ENCODE measurements around the gene HSFX1.
"Not testable (repeated sequence)": the region's sequence is repeated elsewhere in the genome, so short reads cannot be mapped to it uniquely, and the experiment has no call there.

The HSFX1 gene, protein sequence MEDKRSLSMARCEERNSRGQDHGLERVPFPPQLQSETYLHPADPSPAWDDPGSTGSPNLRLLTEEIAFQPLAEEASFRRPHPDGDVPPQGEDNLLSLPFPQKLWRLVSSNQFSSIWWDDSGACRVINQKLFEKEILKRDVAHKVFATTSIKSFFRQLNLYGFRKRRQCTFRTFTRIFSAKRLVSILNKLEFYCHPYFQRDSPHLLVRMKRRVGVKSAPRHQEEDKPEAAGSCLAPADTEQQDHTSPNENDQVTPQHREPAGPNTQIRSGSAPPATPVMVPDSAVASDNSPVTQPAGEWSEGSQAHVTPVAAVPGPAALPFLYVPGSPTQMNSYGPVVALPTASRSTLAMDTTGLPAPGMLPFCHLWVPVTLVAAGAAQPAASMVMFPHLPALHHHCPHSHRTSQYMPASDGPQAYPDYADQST

DNA sequence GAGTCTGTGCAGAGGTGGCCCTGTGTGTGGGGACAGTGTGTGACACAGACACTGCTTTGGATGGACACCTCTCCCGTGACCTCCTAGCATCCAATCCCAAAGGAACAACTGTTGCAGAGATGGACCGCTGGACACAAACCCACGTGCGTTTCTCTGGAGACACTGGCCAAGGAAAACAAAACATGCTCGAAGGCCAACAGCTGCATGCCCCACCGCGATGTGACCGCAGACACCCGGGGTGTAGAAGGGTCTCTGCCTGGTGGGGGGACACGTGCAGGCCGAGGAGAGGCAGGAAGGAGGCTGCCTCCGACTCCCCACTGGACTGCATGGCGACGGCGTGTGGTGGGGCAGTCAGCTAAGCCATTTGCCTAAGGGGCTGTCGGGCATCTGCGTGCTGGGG, at the start of gene HSFX1:
Gene HSFX1 (plus strand): TSS at position 301 of the 400 bp plus-strand sequence. CDS start 614 bp downstream, outside the sequence.
- not testable (repeated sequence) for DNase-seq

DNA sequence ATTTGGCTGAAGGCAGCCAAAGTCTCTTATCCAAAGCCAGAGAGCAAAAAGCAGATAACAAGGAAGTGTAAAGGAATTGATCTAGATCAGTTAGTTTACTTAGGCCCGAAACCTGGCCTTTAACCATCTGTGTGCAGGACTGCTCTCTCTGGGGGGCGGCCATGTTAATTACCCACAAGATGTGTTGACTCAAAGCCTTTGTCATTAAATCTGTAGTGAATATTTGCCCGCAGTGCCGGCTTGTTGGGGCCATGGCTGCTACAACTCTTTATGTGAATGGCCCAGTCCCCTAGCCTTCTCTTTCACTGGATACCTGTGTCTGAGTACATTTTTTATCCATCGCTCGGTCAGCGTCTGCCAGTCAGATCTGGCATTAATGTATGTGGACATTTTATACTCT, 46.6 kb upstream of the HSFX1 start:
- not testable (repeated sequence) for DNase-seq

DNA sequence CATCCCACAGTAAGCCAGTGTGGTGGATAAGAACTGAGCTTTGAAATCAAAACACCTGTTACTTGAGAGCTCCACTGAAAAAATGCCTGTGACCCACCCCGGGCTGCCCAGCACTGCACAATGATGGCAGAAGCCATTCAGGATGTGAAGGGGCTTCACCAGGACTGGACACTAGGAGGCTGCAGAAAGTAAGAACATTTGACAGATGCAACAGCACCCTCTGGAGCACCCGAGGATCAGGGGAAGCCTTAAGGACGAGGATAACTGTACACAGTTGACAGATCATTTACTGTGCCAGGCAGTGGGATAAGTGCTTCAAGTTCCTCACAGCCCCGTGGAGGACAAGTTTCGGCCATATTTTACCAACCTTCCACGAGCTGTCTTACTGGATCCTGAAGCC, 31.6 kb upstream of the HSFX1 start:
- not testable (repeated sequence) for DNase-seq

DNA sequence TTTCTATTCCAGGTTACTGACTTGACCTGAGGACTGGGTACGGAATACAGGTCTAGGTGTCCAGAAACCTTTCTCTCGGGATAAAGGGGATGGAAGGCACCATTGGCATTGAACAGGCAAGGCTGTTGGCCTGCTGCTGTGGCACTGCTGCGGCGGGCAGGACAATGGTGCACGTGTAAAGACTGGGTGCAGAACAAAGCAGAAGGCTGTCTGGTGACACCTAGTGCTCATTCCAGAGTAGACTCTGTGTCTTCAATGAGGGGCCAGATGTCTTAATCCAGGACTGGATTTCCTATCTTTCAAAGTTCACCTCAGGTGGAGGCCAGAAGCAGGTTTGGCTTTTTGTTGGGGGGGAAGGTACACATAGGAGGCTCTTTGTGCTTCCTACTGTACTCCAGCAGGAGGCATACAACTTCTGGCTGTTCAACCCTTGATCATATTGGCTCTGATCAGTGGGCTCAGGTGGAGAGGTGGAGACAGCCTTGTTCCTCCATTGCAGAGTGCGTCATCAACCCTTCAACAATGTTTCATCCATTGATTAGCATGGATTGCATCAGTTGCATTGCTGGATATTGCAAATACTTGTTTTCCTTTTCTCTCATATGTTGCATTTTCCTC, 27.4 kb upstream of the HSFX1 start:
- not testable (repeated sequence) for DNase-seq

DNA sequence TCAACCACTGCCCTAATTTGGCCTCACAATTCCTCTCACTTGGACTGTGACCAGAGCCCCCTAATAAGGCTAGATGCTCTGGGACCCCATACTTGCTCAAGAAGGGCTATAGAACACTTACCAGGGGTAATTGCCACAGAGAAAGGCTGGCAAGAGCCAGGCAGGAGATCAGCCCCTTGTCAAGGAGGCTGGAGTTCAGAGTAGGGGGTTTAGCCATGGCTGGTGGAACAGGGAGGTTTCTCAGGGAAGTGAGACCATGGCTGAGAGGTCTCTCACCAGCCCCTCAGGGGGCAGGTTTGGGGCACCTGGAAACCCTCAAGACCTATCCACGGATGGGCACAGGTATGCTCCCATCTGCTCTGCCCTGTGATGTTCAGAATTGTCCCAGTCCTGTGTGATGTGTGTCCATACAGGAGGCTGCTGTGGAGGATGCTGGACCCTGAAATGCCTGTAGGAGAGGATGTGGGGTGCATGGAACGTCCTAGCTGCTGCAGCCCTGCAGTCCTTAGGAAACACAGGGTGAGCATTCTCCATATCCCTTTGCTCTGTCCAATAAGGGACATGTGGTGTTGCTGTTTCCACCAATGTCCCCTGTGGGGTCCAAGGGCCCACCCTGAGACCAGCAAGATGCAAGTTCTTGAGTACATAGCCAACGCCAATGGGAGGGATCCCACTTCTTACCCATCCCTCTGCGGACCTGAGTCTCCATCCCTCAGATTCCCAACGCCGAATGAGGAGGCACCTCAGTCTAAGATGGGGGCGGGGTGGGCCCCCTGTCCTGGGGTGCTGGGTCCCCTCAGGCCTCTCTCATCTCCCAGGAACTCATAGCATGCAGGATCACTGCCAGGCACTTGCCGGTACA, 16.4 kb upstream of the HSFX1 start:
- DNase-seq: no peak

DNA sequence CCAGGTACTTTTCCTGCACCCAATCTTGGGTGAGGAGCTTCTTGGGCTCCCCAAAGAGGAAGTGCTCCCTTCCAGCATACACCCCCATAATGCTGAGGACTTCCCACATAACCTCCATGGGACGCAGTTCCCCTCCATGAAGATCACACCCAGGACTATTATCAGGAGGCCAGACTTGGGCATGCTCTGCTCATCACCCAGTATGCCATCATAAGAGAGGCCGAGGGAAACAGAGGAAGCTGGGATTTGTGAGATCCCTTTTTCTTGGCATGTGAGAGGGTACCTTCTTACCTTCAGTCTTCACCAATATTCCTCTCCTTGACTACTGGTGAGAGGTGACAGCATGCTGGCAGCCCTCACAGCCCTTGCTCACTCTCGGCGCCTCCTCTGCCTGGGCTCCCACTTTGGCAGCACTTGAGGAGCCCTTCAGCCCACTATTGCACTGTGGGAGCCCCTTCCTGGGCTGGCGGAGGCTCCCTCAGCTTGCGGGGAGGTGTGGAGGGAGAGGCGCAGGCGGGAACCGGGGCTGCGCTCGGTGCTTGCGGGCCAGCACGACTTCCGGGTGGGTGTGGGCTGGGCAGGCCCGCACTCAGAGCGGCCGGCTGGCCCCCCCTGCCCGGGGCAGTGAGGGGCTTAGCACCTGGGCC, 15.7 kb upstream of the HSFX1 start:
- DNase-seq: no peak

DNA sequence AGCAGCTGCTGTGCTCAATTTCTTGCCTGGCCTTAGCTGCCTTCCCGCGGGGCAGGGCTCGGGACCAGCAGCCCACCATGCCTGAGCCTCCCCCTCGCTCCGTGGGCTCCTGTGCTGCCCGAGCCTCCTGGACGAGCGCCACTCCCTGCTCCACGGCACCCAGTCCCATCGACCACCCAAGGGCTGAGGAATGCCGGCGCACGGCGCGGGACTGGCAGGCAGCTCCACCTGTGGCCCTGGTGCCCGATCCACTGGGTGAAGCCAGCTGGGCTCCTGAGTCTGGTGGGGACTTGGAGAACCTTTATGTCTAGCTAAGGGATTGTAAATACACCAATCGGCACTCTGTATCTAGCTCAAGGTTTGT, 15.2 kb upstream of the HSFX1 start:
- DNase-seq: not testable (repeated sequence)

DNA sequence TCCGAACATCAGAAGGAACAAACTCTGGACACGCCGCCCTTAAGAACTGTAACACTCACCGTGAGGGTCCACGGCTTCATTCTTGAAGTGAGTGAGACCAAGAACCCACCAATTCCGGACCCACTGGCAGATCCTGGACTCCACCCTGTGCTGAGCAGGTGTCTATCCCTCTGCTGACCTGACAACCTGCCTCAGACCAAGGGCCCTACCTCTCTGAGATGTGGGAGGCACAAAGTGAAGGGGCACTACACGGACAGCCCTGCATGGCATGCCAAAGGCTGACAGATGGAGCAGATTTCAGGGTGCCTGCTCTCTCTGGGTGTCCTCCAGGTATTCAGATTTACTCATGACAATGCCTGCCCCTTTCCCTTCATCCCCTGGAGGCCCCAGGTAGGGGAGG, 14.0 kb upstream of the HSFX1 start:
- DNase-seq: no peak

DNA sequence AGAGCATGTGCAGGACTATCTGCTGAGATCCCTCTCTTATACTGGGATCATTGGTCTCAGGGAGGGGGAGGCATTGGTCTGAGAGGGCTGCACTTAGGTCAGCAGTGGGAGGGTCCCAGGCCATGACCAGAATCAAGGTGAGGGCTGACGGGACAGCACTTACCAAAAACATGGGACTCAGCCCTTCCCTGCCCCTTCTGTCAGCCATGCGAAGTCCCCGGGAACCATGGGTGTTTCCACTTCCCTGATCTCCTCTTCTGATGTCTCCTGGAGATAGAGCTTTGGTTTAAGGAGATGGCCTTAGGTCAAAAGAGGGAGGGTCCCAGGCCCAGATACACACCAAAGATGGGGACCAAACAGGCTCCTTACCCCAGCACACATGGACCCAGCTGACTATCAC, 12.9 kb upstream of the HSFX1 start:
- no peak for DNase-seq

DNA sequence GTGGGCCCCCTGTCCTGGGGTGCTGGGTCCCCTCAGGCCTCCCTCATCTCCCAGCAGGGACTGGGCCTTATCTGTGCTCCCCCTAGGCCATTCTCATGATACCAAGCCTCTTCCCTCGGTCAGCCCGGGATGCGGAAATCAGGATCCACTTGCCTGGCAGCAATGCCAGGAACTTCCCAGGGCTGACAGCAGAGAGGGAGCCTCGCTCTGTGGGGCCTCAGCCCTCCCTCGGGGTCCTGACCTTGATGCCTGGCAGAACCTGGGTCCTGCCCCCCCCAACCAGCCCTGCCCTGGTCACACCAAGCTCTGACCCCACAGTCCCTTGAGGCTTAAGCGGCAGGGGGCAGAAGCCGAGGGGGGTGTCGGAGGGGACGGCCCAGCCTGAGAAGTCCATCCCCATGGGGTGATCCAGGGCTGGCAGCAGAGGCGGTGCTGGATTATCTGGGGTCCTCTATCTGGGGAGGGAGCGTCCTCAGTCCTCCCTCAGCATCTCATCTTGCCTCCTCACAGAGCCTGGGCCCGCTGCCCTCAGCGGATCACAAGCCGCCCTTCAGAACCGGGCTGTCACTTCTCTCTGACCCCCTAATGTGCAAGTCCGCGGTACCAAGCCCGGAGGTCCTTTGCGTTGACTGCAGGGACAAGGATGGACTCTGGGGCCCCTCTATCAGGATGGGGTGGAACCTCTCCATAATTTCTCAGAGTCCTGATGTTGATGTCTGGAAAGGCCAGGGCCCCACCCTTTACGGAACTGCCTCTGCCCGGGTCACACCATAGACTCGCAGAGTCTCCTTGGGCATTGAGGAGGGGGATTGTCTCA, 11.8 kb upstream of the HSFX1 start:
- DNase-seq: not testable (repeated sequence)

DNA sequence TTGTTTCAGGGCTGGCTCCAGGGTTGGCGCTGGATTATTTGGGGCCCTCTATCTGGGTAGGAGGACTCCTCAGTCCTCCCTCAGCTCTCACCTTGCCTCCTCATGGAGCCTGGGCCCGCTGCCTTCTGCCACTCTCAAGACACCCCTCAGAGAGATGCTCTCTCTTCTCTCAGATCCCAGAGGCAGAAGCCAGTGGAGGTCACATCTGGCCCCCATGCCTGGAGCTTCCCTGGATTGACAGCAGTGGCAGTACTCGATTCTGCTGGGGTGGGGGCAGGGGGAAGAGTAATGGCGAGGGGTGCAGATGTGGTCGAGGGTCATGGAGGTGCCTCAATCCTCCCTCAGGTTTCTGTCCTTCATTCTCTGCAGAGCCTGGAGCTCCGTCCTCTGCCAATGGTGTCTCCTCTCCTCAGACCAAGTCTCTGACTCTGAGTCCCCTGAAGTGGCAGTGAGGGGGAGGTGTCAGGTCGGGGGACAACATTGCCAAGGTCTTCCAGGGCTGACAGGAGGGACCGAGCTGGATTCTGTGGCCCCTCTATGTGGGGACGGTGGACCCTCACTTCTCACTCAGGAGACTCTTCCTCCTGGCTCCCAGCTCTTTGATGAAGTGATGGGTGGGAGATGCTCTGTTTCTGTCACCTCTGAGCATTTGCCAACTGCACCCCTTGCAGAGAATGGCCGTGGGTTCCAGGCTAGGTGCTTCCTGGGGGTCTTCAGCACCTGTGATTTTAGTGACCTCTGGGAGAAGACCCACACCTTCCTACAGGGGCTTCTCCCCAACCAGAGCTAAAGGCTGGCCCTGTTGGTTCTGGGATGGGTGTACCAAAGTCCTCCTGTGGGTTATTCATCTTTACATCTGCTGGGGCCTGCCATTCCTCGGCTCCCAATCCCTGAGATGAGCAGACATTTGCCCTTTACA, 10.9 kb upstream of the HSFX1 start:
- DNase-seq: no peak

DNA sequence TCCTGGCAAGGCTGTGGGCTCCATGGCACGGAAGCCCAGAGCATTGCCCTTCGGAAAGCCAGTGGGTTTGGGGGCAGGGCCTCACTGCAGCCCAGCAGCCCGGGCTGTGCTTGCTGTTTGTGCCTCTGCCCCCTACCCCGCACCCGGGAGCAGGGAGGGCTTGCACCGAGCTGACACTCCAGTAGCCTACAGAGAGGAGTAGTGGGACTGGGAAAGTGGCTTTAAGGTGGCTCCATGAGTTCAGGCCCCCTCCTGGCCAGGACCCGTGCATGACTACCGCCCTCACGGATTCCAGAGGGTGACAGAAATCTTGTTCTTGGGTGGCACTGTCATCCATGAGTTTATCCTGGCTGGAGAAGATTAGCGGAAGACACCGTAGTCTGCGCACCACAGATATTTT, 3.5 kb upstream of the HSFX1 start:
- DNase-seq: not testable (repeated sequence)

DNA sequence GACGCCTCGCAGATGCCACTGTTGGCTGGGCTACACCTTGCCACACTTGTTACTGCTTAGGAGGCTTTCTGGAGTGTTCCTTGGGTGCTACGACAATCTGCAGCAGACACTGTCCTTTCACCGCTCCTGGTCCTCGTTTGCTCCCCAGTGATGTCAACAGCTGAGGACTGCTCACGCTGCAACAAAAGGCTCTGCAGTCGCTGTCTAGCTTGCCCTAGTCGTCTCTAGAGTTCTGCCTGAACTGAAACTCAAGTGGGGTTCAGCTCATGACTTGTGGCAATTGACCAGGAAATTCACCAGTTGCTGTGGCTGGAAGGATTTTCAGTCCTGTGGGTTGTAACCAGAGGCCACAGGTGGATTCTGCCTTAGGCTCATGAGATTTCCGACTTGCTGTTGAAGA, 842 bp upstream of the HSFX1 start:
- DNase-seq: not testable (repeated sequence)

DNA sequence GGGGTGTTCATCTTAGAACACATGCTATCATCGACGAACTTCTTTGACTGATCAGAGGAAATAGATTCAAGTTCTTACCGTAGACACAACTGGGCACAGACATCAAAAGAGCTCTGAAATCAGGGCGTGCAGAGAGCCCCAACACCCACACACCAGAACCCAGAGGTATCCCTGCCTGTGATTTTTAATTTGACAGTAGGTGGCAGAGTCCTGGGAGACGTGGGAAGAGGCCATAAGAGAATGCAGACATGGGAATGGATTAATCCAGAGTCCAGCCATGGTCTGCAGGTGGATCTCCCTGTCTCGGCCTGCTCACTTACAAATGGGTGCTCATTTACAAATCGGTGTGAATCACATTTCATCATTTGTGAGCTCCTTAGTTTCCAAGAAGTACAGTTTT, 4.1 kb downstream of the HSFX1 start:
- DNase-seq: not testable (repeated sequence)

DNA sequence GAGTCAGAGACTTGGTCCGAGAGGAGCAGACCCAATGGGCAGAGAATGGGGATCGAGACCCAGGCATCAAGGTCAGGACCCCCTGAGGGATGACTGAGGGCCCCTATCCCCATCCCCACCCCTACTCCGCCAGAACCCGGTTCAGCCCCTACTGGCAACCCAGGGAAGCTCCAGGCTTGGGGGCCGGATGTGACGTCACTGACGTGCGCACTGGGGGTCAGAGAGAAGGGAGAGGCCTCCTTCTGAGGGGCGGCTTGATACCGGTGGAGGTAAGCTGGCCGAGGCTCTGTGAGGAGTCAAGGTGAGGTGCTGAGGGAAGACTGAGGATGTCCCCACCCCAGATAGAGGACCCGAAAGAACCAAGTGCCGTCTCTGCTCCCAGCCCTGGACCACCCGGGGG, 7.9 kb downstream of the HSFX1 start, which contains the start of gene MAGEA9:
Gene MAGEA9 (plus strand): TSS at position 204 of the 400 bp plus-strand sequence. CDS start 4,281 bp downstream, outside the sequence.
- DNase-seq: not testable (repeated sequence)

DNA sequence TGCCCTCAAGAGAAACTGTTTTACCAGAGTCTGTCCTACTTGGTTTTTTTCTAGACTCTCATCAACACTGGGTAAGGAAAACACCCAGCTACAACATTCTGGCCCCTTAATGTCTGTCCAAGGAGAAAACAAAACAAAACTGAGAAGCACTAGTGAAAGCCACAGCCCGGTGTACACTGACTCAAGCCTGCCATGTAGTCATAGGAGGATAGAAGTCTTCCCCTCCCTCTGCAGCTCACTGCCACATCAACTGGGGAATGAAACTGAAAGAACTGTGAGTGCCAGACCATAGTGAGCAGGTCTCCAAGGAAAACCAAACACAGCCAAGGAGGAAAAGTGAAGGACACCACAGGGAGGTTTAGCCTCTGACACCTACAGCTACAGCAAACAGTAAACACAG, 21.7 kb downstream of the HSFX1 start:
- DNase-seq: not testable (repeated sequence)

DNA sequence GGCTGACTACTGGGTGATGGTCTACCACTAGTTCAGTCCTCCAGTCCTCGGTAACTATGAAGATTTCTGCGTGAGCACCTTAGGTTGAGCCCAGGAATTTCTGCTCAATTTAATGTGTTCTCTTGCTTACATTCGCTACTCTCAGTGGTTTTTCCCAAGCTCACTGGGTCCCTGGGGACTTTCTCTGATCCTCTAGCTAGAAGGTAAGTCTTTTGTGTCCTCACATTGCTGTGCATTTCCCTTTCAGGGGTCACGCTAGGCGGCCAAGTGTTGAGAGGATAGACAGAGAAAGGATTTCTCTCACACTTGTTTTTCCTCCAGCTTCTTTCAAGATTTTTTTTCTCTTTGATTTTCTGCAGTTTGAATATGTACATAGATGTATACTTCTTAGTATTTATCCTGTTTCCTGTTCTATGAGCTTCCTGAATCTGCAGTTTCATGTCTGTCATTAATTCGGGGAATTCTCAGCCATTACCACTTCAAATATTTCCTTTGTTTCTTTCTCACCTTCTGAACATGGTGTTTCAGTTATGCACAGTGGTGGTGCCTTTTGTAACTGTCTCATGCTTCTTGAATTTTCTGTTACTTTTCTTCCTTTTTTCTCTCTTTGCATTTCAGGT, 25.3 kb downstream of the HSFX1 start:
- no peak for DNase-seq

DNA sequence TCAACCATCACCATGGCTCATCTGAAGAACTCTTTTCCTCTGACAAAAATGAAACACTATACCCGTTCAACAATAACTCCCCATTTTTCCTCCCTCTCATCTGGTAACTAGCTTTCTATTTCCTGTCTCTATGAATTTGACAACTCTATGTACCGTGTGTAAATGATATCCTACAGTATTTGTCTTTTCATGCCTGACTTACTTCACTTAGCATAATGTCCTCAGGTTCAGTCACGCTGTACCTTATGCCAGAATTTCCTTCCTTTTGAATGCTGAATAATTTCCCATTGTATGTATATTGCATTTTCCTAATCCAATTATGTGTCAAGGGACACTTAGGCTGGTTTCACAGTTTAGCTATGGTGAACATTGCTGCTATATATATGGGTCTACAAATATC, 26.1 kb downstream of the HSFX1 start:
- no peak for DNase-seq

DNA sequence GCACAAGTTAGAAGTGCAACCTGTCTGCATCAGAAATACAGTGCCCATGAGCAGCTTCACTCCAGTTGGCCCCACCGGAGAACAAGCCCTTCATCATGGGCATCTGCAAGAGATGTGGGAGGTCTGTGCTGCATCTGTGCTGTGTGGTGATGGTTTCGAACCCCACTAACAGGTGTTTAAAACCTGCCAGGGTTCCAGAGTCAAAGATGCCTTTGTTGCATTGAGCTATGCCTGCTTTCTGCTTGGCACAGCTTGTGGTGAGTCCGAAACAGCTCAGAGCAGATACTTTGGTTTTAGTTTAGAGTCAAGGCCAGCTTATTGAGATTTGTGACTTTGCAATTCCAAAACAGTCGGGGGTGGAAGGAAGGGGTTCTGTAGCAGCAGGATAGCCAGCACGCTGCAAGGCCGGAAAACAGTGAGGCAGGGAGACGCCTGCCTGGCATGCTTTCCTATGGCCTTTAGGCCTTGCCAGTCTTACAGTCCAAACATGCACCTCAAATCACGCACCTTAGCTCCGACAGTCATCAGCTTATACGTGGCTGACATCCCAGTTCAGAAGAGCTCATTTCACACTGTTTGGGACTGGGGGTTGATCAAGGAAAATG, 29.7 kb downstream of the HSFX1 start:
- no peak for DNase-seq

DNA sequence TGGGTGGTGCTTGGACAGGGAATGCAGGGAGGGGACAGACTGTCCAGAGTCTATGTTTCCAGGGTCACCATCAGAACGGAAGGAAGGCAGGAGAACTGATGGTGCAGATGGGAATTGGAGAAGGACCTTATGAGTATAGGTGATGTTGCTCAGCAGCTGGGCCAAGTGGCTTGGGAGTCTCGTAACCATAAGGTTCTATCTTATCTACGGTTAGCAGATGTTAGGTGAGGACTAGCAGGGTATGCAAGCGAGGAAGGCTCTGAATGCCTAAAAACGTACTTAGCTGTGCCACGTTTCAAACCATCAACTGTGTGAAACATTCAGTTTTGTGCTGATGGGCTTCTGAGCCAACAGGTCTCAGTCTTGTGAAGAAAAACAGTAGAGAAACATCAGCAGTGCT, 30.2 kb downstream of the HSFX1 start:
- no peak for DNase-seq

Measured in stimulated activated CD4-positive, alpha-beta T cell treated with anti-CD3 and anti-CD28 coated beads, Interleukin-4, amount 100 ng/mL, for 4 hours (primary cell).